ENCODE measurements around the gene WDR53.
"Not testable (repeated sequence)": the region's sequence is repeated elsewhere in the genome, so short reads cannot be mapped to it uniquely, and the experiment has no call there.

Gene WDR53

GRCh38 chr3:196568246-196569002 lies at the start of gene WDR53, which contains the start of gene FBXO45:
Gene WDR53 (minus strand): TSS chr3:196568554. CDS start chr3:196561475, 7,079 bp downstream.
Gene FBXO45 (plus strand): TSS chr3:196568660. CDS start chr3:196568985, 325 bp downstream.
- Histone ChIP-seq H3K27me3 (replicated peaks) (no peaks in the 10 kb centered on the region), H3K27ac (peak within 1 kb of the TSS; percentile 45), H3K36me3 (replicated peaks) (no peaks in the 10 kb centered on the region), H3K4me3 (ENCODE audit: low read depth, low read length) (peak within 1 kb of the TSS; percentile 81)
- DNase-seq = peak; percentile 89
- in situ Hi-C loops (cut with HindIII; ENCODE audit: low pct_ligation_motif_present, low sequenced_read_pairs) = no loop called here
- no peak for TF ChIP-seq CTCF (IDR thresholded peaks at IDR 0.05; ENCODE audit: low read depth, low read length, missing control alignments)

DNA sequence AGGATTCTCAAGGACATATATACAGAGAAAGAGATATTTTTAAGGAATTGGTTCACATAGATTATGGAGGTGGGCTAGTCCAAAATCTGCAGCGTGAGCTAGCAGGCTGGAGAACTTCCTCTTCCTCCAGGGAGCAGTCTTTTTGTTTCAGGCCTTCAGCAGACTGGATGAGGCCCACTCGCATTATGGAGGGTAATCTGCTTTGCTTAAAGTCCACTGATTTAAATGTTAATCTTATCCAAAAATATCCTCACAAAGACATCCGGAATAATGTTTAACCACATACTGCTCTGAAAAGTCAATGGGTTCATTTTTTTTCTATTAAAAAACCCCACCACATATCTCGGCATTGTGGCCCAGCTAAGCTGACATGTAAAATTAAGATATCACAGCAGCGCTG lies 48.9 kb upstream of the WDR53 start:
- Histone ChIP-seq H3K27ac (no peak overlapping the region), H3K27me3 (replicated peaks) (no peaks in the 10 kb centered on the region), H3K36me3 (replicated peaks) (no peaks in the 10 kb centered on the region), H3K4me3 (ENCODE audit: low read depth, low read length) (no peak overlapping the region)
- DNase-seq = no peak
- in situ Hi-C loops (cut with HindIII; ENCODE audit: low pct_ligation_motif_present, low sequenced_read_pairs) = no loop called here
- no peak for TF ChIP-seq CTCF (IDR thresholded peaks at IDR 0.05; ENCODE audit: low read depth, low read length, missing control alignments)

GRCh38 chr3:196615234-196615633 lies 46.9 kb upstream of the WDR53 start:
- in situ Hi-C loops (cut with HindIII; ENCODE audit: low pct_ligation_motif_present, low sequenced_read_pairs); H3K27ac ChIP-seq; H3K27me3 ChIP-seq (replicated peaks); H3K36me3 ChIP-seq (replicated peaks); DNase-seq; H3K4me3 ChIP-seq (ENCODE audit: low read depth, low read length): not testable (repeated sequence)

DNA sequence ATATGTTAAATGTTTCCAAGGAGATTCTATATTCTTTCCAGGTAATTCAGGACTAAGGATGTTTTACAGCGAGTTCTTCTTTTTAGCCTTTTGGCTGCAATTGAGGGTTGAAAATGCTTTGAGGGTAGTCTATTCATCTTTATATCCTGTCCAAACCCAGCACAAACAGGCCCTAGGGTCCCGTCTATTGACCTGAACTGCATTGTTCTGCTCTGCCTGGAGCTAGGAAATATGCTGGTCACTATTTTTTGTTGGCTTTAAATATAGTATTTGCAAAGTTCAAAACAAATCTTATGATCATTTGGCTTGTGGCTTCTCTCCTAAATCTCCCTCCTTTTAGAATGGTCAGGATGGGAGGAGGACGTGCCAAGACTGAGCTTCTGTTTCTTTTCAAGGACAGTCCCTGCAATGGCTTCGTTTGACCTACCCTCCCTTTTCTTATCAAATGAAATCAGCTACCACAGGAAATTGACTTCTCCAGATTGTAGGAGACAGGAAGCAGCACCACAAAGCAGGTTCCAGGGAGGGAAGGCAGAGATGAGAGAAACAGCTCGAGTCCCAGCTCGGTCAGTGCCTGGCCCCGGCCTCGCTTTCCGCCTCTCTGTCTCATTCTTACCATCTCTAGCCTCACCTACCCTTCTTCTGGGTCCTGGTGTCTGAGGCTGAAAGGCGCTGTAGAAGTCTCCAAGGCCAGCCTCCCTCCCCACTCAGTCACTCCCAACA lies 43.6 kb upstream of the WDR53 start:
- H3K27me3 ChIP-seq (replicated peaks) = no peaks in the 10 kb centered on the region
- DNase-seq = no peak
- no peak overlapping the region for H3K27ac ChIP-seq
- in situ Hi-C loops (cut with HindIII; ENCODE audit: low pct_ligation_motif_present, low sequenced_read_pairs) = no loop called here
- no peak for TF ChIP-seq CTCF (IDR thresholded peaks at IDR 0.05; ENCODE audit: low read depth, low read length, missing control alignments)
- no peak overlapping the region for H3K4me3 ChIP-seq (ENCODE audit: low read depth, low read length)
- H3K36me3 ChIP-seq (replicated peaks) = no peaks in the 10 kb centered on the region

DNA sequence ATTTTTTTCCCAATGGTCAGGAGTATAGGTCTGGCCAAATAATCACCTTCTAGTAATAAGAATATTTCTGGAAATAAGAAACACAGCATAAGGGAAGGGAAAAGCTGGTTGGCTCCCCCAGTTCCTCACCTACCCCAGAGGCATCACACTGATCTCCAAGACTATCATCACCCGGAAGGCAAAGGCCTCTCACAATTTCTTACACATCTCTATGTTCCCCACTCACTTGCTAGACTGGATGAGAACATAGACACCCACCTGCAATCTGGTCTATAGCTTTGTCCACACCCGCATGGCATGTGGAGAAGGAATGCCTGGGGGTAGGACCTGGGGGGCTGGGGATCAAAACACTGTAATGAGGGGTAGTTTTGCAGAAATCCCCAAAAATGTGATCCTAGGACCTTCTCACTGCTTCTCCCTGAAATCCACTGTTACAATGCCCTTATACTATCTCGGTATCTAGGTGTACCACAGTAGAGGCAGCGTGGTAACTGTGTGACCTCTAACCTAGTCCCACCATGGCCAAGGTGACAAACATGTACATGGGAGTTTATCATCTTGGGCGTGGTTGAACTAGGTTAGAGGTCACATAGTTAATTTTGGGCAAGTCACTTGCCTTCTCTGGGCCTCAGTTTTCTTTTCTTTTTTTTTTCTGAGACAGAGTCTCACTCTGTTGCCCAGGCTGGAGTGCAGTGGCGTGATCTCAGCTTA lies 41.6 kb upstream of the WDR53 start:
- DNase-seq = no peak
- in situ Hi-C loops (cut with HindIII; ENCODE audit: low pct_ligation_motif_present, low sequenced_read_pairs) = no loop called here
- H3K4me3 ChIP-seq (ENCODE audit: low read depth, low read length) = no peak overlapping the region
- no peak overlapping the region for H3K27ac ChIP-seq
- no peak for TF ChIP-seq CTCF (IDR thresholded peaks at IDR 0.05; ENCODE audit: low read depth, low read length, missing control alignments)
- no peaks in the 10 kb centered on the region for H3K27me3 ChIP-seq (replicated peaks)
- H3K36me3 ChIP-seq (replicated peaks) = no peaks in the 10 kb centered on the region

DNA sequence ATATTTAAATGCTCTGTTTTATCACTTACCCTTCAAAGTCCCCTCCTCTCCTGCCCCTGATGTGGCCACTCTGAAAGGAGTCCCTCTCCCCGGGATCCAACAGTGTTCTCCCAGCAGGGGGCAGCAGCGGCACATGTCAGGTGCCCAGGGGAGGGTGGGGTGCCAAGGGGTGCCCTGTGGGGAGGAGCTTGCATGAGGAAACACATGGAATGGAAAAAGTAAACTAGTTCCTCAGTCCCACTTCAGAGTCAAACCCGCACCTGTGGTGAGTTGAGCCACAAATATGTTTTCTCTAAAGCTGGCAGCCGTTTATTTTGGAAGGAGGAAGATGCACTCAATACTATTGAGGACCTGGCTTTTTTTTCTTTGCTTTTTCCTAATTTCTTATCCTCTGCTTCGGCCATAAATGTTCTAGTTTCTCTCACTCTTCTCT lies 41.0 kb upstream of the WDR53 start:
- Histone ChIP-seq H3K4me3 (ENCODE audit: low read depth, low read length) (no peak overlapping the region), H3K36me3 (replicated peaks) (no peaks in the 10 kb centered on the region), H3K27ac (no peak overlapping the region), H3K27me3 (replicated peaks) (no peaks in the 10 kb centered on the region)
- TF ChIP-seq CTCF (IDR thresholded peaks at IDR 0.05; ENCODE audit: low read depth, low read length, missing control alignments) = peak; percentile 92
- peak; percentile 65 for DNase-seq
- in situ Hi-C loops (cut with HindIII; ENCODE audit: low pct_ligation_motif_present, low sequenced_read_pairs) = no loop called here
